Right lobe of liver (tissue), 4 donors: ENCODE results near the gene PDK1.

Experiments used
- POLR2A ChIP-seq: fragments of 450-650 bp; IDR thresholded peaks from one replicate; pipeline ENCODE4 v1.6.1; 2017; ENCODE audit warnings: antibody characterized with exemption, mild to moderate bottlenecking
- TF ChIP-seq, protein P1 (sequence below), 4 donors: fragments of 200-600 bp in 3 of 4; fragments of 450-650 bp in 1 of 4; IDR thresholded peaks; one replicate each; pipeline versions ENCODE4 v1.5.1 to v1.8.0; 2016 to 2022; ENCODE audit warnings: antibody characterized with exemption in 4 of 4, mild to moderate bottlenecking in 2 of 4
- donor health status: DM: no; HTN: no; CAD: no.
- donor health status: DM: no; HTN: no; CAD: no.
- donor health status: DM: no; HTN: yes; CAD: no.

DNA sequence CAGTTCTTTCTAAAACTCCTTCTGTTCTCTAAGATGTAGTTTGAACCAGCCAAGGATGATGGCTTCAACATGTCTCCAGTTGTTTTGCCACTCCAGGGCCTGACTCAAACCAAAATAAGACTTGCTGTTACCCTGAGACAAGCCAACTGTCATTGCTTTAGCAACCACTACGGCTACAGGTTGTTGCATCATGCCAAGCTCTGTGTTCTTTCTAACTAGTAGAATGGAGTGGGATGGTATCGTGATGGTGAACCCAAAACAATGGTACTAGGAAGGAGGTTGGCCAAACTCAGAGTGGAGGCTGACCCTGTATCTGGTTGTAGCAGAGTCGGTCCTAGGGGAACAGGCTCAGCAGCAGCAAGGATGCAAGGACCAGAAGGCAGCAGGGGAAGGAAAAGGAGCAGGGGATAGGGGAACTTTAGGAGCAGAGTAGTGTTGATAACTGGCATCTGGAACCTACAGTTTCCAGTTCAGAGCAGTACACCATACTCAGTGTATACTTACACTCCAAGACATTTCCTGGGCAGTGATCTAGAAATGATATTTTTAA lies 51.6 kb downstream of the PDK1 start:
- TF ChIP-seq, protein P1, sequence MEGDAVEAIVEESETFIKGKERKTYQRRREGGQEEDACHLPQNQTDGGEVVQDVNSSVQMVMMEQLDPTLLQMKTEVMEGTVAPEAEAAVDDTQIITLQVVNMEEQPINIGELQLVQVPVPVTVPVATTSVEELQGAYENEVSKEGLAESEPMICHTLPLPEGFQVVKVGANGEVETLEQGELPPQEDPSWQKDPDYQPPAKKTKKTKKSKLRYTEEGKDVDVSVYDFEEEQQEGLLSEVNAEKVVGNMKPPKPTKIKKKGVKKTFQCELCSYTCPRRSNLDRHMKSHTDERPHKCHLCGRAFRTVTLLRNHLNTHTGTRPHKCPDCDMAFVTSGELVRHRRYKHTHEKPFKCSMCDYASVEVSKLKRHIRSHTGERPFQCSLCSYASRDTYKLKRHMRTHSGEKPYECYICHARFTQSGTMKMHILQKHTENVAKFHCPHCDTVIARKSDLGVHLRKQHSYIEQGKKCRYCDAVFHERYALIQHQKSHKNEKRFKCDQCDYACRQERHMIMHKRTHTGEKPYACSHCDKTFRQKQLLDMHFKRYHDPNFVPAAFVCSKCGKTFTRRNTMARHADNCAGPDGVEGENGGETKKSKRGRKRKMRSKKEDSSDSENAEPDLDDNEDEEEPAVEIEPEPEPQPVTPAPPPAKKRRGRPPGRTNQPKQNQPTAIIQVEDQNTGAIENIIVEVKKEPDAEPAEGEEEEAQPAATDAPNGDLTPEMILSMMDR (IDR thresholded peaks at IDR 0.05), result no peak
- no peak for TF ChIP-seq POLR2A
